ENCODE measurements around the gene IHH. TPM values are rescaled to one million over a fixed set of nuclear protein-coding genes. Genes with fewer than 3 reads are reported as not detected.

The IHH gene
- total and polyA plus RNA-seq, 2 of the 8 experiments (the other 6 are each of a cell fraction or from before 2014, with no cell fraction given), result 0.03 TPM; not detected in 1

DNA sequence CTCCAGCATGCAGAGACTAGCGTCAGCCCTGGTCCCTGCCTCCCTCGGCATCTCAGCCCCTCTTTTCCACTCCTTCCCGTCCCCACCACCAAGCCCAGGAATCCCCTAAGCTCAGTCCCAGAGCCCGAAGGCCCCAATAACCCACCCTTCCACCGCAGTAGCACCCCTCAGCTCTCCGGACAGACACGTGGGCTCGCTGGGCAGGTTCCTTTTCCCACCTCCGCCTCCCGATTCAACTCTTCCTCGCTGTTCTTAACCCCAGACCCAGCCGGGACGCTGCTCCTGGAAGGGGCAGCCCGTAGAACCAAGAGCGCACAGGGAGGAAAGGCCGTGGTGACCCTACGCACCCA is 1.4 kb downstream of the IHH start:
- ChIA-PET CTCF (ENCODE audit: partially characterized antibody) (interaction anchor here (1.2 to 62.8 kb wide), 22 partner anchors 2 to 357 kb away, joined by 3 to 1777 read pairs (median 9); partner anchors contain the start of genes CFAP65, CRYBA2, IHH and NHEJ1), POLR2A (ENCODE audit: partially characterized antibody) (interaction anchor here (1.1 to 1.7 kb wide), 2 partner anchors 20 to 98 kb away, joined by 3 to 5 read pairs; no protein-coding TSS in a partner anchor)
- Histone ChIP-seq H3K23ac (ENCODE audit: insufficient read length) (no peak overlapping the region), H4K5ac (ENCODE audit: insufficient read length, low read depth, low read length) (no peak overlapping the region), H3K27ac (ENCODE audit: low read depth, low read length) (no peak overlapping the region), H2BK12ac (ENCODE audit: low read depth, low read length) (no peak overlapping the region), H3K4me2 (ENCODE audit: insufficient read depth in 1 of 2, low read depth in 2 of 2, low read length in 2 of 2) (peak overlapping the region; percentile 46 to 70; a peak in 2 of 4 replicates), H3K14ac (ENCODE audit: insufficient read length) (no peak overlapping the region), H2BK20ac (ENCODE audit: low read length) (no peak overlapping the region), H4K91ac (replicated peaks; ENCODE audit: insufficient read length, low read length) (no peak overlapping the region), H3K4ac (replicated peaks; ENCODE audit: insufficient read length, low read depth, low read length) (no peak overlapping the region), H3K36me3 (ENCODE audit: control insufficient read depth in 2 of 4, insufficient read depth in 4 of 4, low read length in 3 of 4) (peaks cover 0 to 13% (median 0%) of the 10 kb centered on the region in 4 experiments; a peak in 1 of 8 replicates), H3K18ac (ENCODE audit: extremely low read depth, low read length) (peak overlapping the region; percentile 19; the same call in 1 of the 2 replicates), H2AK5ac (ENCODE audit: low read depth, low read length) (no peak overlapping the region), H2AFZ (ENCODE audit: low read length) (no peak overlapping the region), H3K79me1 (ENCODE audit: low read depth, low read length) (no peaks in the 10 kb centered on the region), H3K27me3 (replicated peaks in 1 of 4; ENCODE audit: control insufficient read depth in 3 of 4, extremely low read depth in 1 of 4, insufficient read depth in 3 of 4, low read length in 3 of 4) (peaks cover 70 to 93% (median 86%) of the 10 kb centered on the region in 4 experiments), H4K20me1 (replicated peaks in 1 of 2; ENCODE audit: control insufficient read depth in 1 of 2, insufficient read depth in 2 of 2, low read length in 2 of 2) (peaks cover 8 to 9% of the 10 kb centered on the region in 2 experiments), H3K9ac (replicated peaks in 1 of 4; ENCODE audit: extremely low read depth in 1 of 4, low read depth in 3 of 4, low read length in 3 of 4) (no peak overlapping the region), H2BK120ac (replicated peaks; ENCODE audit: low read depth, low read length) (no peak overlapping the region), H2BK15ac (ENCODE audit: low read length) (no peak overlapping the region), H3K23me2 (ENCODE audit: low read depth, low read length) (peaks cover 5% of the 10 kb centered on the region; the same call in 1 of the 2 replicates), H3K4me1 (replicated peaks in 1 of 4; ENCODE audit: control insufficient read depth in 3 of 4, insufficient read depth in 4 of 4, low read length in 3 of 4) (peaks cover 0 to 27% (median 14%) of the 10 kb centered on the region in 4 experiments; a peak in 6 of 7 replicates), H3K9me3 (ENCODE audit: insufficient read depth in 2 of 2, low read depth in 1 of 2, low read length in 1 of 2) (no peaks in the 10 kb centered on the region), H4K8ac (ENCODE audit: extremely low read depth, insufficient read depth, low read length) (no peak overlapping the region), H3K56ac (replicated peaks; ENCODE audit: insufficient read length, low read depth, low read length) (no peak overlapping the region), H2BK5ac (ENCODE audit: low read depth, low read length) (no peak overlapping the region), H3K79me2 (ENCODE audit: control insufficient read depth in 1 of 2, insufficient read depth in 2 of 2, low read length in 2 of 2) (no peaks in the 10 kb centered on the region), H3K4me3 (ENCODE audit: extremely low read depth in 1 of 4, insufficient read depth in 2 of 4, low read depth in 3 of 4, low read length in 4 of 4) (peak overlapping the region in 1 of 4 experiments; percentile 47; a peak in 2 of 8 replicates)
- DNase-seq (ENCODE audit: low read depth in 1 of 2, low spot score in 2 of 2) (peak in 1 of 2 experiments; percentile 52), FAIRE-seq (no peak)
- 21% methylated on average over 16 of the region's 17 CpGs; no CpG with 5 or more reads in 1 of the 2 experiments for WGBS, 2 experiments (ENCODE audit: extremely low coverage in 1 of 2, insufficient coverage in 1 of 2, insufficient read length in 1 of 2, insufficient replicate concordance in 2 of 2, low coverage in 1 of 2, low lambda C conversion rate in 2 of 2, missing lambda C conversion rate in 1 of 2)
- TF ChIP-seq ZNF274 (IDR thresholded peaks at IDR 0.05; ENCODE audit: borderline replicate concordance, extremely low read depth, low read length), result no peak
- TF ChIP-seq CHD2 (IDR thresholded peaks at IDR 0.05; ENCODE audit: low read length), result no peak
- TF ChIP-seq BCL11A (IDR thresholded peaks at IDR 0.05; ENCODE audit: low read depth in 2 of 2, low read length in 2 of 2), result no peak
- TF ChIP-seq PHF8 (conservative IDR thresholded peaks at IDR 0.05; ENCODE audit: low read depth, low read length), result no peak
- no peak for TF ChIP-seq KDM5A (IDR thresholded peaks at IDR 0.05; ENCODE audit: low read length)
- TF ChIP-seq EGR1 (IDR thresholded peaks at IDR 0.05; ENCODE audit: borderline replicate concordance, low read depth, low read length), result no peak
- TF ChIP-seq TBP (IDR thresholded peaks at IDR 0.05; ENCODE audit: low read depth, low read length), result no peak
- no peak for TF ChIP-seq SP1 (IDR thresholded peaks at IDR 0.05; ENCODE audit: low read depth, low read length)
- TF ChIP-seq EP300 (IDR thresholded peaks at IDR 0.05; ENCODE audit: borderline replicate concordance in 1 of 2, low read depth in 2 of 2, low read length in 2 of 2), result no peak
- no peak for TF ChIP-seq SP2 (IDR thresholded peaks at IDR 0.05; ENCODE audit: low read length)

Data from H1 (cell line).